ENCODE data around the gene ATP6V1F.

ATP6V1F gene

GRCh38 chr7:128846781-128847444, 15.7 kb upstream of the ATP6V1F start:
- no peak for TF ChIP-seq JUND (IDR thresholded peaks at IDR 0.05; ENCODE audit: low read depth)
- in situ Hi-C loops (cut with HindIII; ENCODE audit: low pct_unique_long_range_greater_than_20kb, low sequenced_read_pairs), result no loop called here

GRCh38 chr7:128847721-128848211, 14.9 kb upstream of the ATP6V1F start:
- no peak for DNase-seq (ENCODE audit: low read depth in 1 of 2, low spot score in 1 of 2)
- in situ Hi-C loops (cut with HindIII; ENCODE audit: low pct_unique_long_range_greater_than_20kb, low sequenced_read_pairs), result no loop called here
- no peak for TF ChIP-seq JUND (IDR thresholded peaks at IDR 0.05; ENCODE audit: low read depth)

More at GRCh38 chr7:128846781-128847444, 15.7 kb upstream of the ATP6V1F start:
- DNase-seq (ENCODE audit: low read depth in 1 of 2, low spot score in 1 of 2), result no peak

DNA sequence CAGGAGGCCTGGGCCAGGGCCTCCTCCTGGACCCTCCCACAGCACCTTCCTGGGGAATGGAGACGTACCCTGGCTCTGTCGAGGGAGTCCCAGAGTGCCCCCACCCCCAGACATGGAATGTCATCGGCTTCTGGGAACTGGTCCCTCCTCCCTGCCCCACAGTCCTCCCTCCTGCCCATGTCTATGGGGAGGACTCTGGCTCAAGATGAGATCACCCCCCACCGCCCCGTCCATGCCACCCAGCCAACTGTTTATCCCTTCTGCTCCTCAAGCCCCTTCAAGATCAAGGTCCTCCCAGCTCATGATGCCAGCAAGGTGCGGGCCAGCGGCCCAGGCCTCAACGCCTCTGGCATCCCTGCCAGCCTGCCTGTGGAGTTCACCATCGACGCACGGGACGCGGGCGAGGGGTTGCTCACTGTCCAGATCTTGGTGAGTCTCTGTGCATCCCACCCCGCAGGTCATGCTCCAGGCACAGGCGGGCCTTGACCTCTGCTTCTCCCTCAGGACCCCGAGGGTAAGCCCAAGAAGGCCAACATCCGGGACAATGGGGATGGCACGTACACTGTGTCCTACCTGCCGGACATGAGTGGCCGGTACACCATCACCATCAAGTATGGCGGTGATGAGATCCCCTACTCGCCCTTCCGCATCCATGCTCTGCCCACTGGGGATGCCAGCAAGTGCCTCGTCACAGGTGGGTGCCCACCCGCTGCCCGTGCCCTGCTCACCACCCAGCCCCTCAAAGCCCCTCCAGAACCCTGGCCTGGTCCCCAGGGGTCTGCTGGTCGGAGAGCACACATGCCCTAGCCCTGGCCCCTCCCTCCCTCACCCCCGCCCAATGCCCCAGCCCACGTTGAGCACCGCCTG, 14.1 kb upstream of the ATP6V1F start:
- in situ Hi-C loops (cut with HindIII; ENCODE audit: low pct_unique_long_range_greater_than_20kb, low sequenced_read_pairs), result no loop called here
- no peak for TF ChIP-seq JUND (IDR thresholded peaks at IDR 0.05; ENCODE audit: low read depth)

GRCh38 chr7:128849156-128849515, 13.5 kb upstream of the ATP6V1F start:
- in situ Hi-C loops (cut with HindIII; ENCODE audit: low pct_unique_long_range_greater_than_20kb, low sequenced_read_pairs), result no loop called here
- DNase-seq (ENCODE audit: low read depth in 1 of 2, low spot score in 1 of 2), result no peak
- no peak for TF ChIP-seq JUND (IDR thresholded peaks at IDR 0.05; ENCODE audit: low read depth)

More for the DNA sequence above, 14.1 kb upstream of the ATP6V1F start:
- no peak for DNase-seq (ENCODE audit: low read depth in 1 of 2, low spot score in 1 of 2)

GRCh38 chr7:128849804-128850490, 12.7 kb upstream of the ATP6V1F start:
- DNase-seq (ENCODE audit: low read depth in 1 of 2, low spot score in 1 of 2), result no peak
- in situ Hi-C loops (cut with HindIII; ENCODE audit: low pct_unique_long_range_greater_than_20kb, low sequenced_read_pairs), result no loop called here
- TF ChIP-seq JUND (IDR thresholded peaks at IDR 0.05; ENCODE audit: low read depth), result no peak

DNA sequence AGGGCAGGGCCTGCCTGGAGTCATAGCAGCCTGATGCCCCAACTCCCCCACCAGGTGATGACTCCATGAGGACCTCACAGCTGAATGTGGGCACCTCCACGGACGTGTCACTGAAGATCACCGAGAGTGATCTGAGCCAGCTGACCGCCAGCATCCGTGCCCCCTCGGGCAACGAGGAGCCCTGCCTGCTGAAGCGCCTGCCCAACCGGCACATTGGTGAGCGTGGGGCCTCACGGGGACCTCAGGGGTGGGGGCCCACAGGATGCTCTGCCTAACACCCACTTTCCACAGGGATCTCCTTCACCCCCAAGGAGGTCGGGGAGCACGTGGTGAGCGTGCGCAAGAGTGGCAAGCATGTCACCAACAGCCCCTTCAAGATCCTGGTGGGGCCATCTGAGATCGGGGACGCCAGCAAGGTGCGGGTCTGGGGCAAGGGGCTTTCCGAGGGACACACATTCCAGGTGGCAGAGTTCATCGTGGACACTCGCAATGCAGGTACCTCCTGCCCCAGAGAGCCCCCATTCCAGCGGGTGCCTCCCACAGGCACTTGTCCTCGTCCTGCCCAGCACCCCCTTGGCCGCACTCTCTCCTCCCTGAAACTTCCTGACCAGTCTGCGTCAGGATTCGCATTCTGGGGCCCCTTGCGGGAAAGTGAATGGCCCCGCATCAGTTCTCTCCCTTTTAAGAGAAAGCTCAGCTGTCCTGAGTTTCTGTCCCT, 10.0 kb upstream of the ATP6V1F start:
- no peak for TF ChIP-seq JUND (IDR thresholded peaks at IDR 0.05; ENCODE audit: low read depth)
- DNase-seq (ENCODE audit: low read depth in 1 of 2, low spot score in 1 of 2), result no peak
- in situ Hi-C loops (cut with HindIII; ENCODE audit: low pct_unique_long_range_greater_than_20kb, low sequenced_read_pairs), result no loop called here

DNA sequence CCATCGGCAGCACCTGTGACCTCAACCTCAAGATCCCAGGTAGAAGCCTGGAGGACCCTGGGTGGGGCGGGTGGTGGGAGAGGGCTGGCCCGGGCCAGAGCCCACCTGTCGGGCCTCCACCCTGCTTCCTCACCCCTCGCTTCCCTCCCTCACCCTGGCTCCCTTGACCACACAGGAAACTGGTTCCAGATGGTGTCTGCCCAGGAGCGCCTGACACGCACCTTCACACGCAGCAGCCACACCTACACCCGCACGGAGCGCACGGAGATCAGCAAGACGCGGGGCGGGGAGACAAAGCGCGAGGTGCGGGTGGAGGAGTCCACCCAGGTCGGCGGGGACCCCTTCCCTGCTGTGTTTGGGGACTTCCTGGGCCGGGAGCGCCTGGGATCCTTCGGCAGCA, 8.9 kb upstream of the ATP6V1F start:
- TF ChIP-seq JUND (IDR thresholded peaks at IDR 0.05; ENCODE audit: low read depth), result no peak
- DNase-seq (ENCODE audit: low read depth in 1 of 2, low spot score in 1 of 2), result no peak
- in situ Hi-C loops (cut with HindIII; ENCODE audit: low pct_unique_long_range_greater_than_20kb, low sequenced_read_pairs), result no loop called here

GRCh38 chr7:128854396-128854795, 8.3 kb upstream of the ATP6V1F start:
- TF ChIP-seq JUND (IDR thresholded peaks at IDR 0.05; ENCODE audit: low read depth), result no peak
- in situ Hi-C loops (cut with HindIII; ENCODE audit: low pct_unique_long_range_greater_than_20kb, low sequenced_read_pairs), result no loop called here
- DNase-seq (ENCODE audit: low read depth in 1 of 2, low spot score in 1 of 2), result no peak

DNA sequence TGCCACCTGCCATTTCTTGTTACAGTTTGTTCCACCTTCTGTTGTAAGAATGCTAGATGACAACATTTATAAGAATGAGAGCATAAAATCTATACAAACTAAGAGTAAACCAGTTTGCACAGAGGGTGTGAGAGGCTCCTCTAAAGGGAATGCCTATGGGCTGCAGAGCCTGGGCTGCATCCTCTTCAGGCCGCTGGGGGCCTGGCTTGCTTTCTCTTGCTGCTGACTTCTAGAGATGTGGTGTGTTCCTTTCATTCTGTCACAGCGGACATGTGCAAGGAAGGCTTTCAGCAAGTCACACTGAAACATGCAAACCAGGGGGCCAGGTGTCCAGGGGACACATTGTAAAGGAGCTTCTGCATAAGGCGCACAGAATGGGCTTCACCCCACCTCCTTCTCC, 7.1 kb upstream of the ATP6V1F start:
- in situ Hi-C loops (cut with HindIII; ENCODE audit: low pct_unique_long_range_greater_than_20kb, low sequenced_read_pairs), result no loop called here
- DNase-seq (ENCODE audit: low read depth in 1 of 2, low spot score in 1 of 2), result no peak
- no peak for TF ChIP-seq JUND (IDR thresholded peaks at IDR 0.05; ENCODE audit: low read depth)

- TF ChIP-seq JUND (IDR thresholded peaks at IDR 0.05; ENCODE audit: low read depth), result no peak
- no peak for DNase-seq (ENCODE audit: low read depth in 1 of 2, low spot score in 1 of 2)
- in situ Hi-C loops (cut with HindIII; ENCODE audit: low pct_unique_long_range_greater_than_20kb, low sequenced_read_pairs), result no loop called here
Measured at GRCh38 chr7:128856001-128856718, 6.5 kb upstream of the ATP6V1F start.

GRCh38 chr7:128858380-128859231, 4.0 kb upstream of the ATP6V1F start:
- in situ Hi-C loops (cut with HindIII; ENCODE audit: low pct_unique_long_range_greater_than_20kb, low sequenced_read_pairs), result no loop called here
- DNase-seq (ENCODE audit: low read depth in 1 of 2, low spot score in 1 of 2), result no peak
- no peak for TF ChIP-seq JUND (IDR thresholded peaks at IDR 0.05; ENCODE audit: low read depth)

Measured in T47D (cell line).